K562 (cell line): ENCODE data around the gene CHRNE. TPM values are rescaled to one million over a fixed set of nuclear protein-coding genes. Genes with fewer than 3 reads are reported as not detected.

Source experiments
- BRD4 ChIP-seq: fragments of 200-600 bp; sonication (generic); IDR thresholded peaks from 2 replicates; pipeline ENCODE4 v1.6.1; 2017; ENCODE audit warnings: inconsistent platforms
- DDX20 ChIP-seq: fragments of 450-650 bp; IDR thresholded peaks from 2 replicates; pipeline ENCODE4 v1.6.1; 2016; ENCODE audit warnings: missing genetic modification characterization, low read depth, mild to moderate bottlenecking, missing compliant biosample characterization, moderate library complexity
- ETV5 ChIP-seq: sonication (generic); formaldehyde crosslinking; IDR thresholded peaks from 2 replicates; pipeline ENCODE4 v1.4.0; 2020; ENCODE audit warnings: low read depth, mild to moderate bottlenecking, missing genetic modification reagents
- GABPB2 ChIP-seq: fragments of 250-450 bp; sonication (Bioruptor Pico); conservative IDR thresholded peaks from 2 replicates; pipeline ENCODE4 v1.5.1; 2021; ENCODE audit warnings: mild to moderate bottlenecking
- HCFC1 ChIP-seq: IDR thresholded peaks from 2 replicates; pipeline ENCODE4 v1.6.1; 2012; ENCODE audit warnings: low read depth, low read length, improper control_type of control experiment
- LEF1 ChIP-seq: fragments of 450-650 bp; IDR thresholded peaks from 2 replicates; pipeline ENCODE4 v1.6.1; 2016; ENCODE audit warnings: mild to moderate bottlenecking
- MAX ChIP-seq: sonication (generic); formaldehyde crosslinking; IDR thresholded peaks from 2 replicates; pipeline ENCODE4 v1.9.0; 2022; ENCODE audit warnings: mild to moderate bottlenecking, missing genetic modification reagents
- MXI1 ChIP-seq: IDR thresholded peaks from 2 replicates; pipeline ENCODE4 v1.6.1; 2011; ENCODE audit warnings: low read depth, mild to moderate bottlenecking, improper control_type of control experiment, low read length
- NCOA2 ChIP-seq, 2 experiments: fragments of 450-650 bp; IDR thresholded peaks; 2 replicates each; pipeline ENCODE4 v1.6.1; 2018; ENCODE audit warnings: mild to moderate bottlenecking in 2 of 2, moderate library complexity in 1 of 2; ENCODE audit not compliant: partially characterized antibody in 2 of 2
- NCOR1 ChIP-seq: fragments of 450-650 bp; IDR thresholded peaks from 2 replicates; pipeline ENCODE4 v1.6.1; 2016; ENCODE audit warnings: mild to moderate bottlenecking, moderate library complexity
- NFIC ChIP-seq: fragments of 450-650 bp; IDR thresholded peaks from 2 replicates; pipeline ENCODE4 v1.6.1; 2017; ENCODE audit warnings: mild to moderate bottlenecking, inconsistent platforms
- PHF8 ChIP-seq: fragments of 200-600 bp; sonication (generic); IDR thresholded peaks from 2 replicates; pipeline ENCODE4 v1.6.1; 2012; ENCODE audit warnings: mixed run types, mild to moderate bottlenecking, inconsistent platforms, low read length, moderate library complexity, borderline replicate concordance
- PRPF4 ChIP-seq: fragments of 200-400 bp; formaldehyde crosslinking; IDR thresholded peaks from one replicate; pipeline ENCODE4 v1.6.1; 2017; ENCODE audit warnings: low read length, low read depth, mild to moderate bottlenecking; ENCODE audit not compliant: insufficient read depth, poor library complexity, severe bottlenecking
- RAD21 ChIP-seq, 2 experiments: fragments of 250-450 bp in 1 of 2; fragments of 450-650 bp in 1 of 2; sonication (Bioruptor Pico) in 1 of 2; formaldehyde crosslinking in 1 of 2; IDR thresholded peaks in 1 of 2; conservative IDR thresholded peaks in 1 of 2; 2 replicates each; pipeline versions ENCODE4 v1.4.0 to v1.8.0; 2020 to 2022; ENCODE audit warnings: mild to moderate bottlenecking in 2 of 2, moderate library complexity in 1 of 2
- RBFOX2 ChIP-seq: fragments of 200-400 bp; formaldehyde crosslinking; IDR thresholded peaks from 2 replicates; pipeline ENCODE4 v1.6.1; 2017; ENCODE audit warnings: low read depth, mild to moderate bottlenecking, low read length, moderate library complexity
- SAFB ChIP-seq: fragments of 200-400 bp; formaldehyde crosslinking; IDR thresholded peaks from 2 replicates; pipeline ENCODE4 v1.6.1; 2017; ENCODE audit warnings: low read depth, low read length, borderline replicate concordance
- SMAD1 ChIP-seq: fragments of 150-350 bp; IDR thresholded peaks from 2 replicates; pipeline ENCODE4 v1.6.1; 2014; ENCODE audit warnings: low read length, low read depth; ENCODE audit not compliant: partially characterized antibody
- SMARCB1 ChIP-seq: IDR thresholded peaks from 2 replicates; pipeline ENCODE4 v1.6.1; 2011; ENCODE audit warnings: improper control_type of control experiment, low read depth; ENCODE audit not compliant: insufficient read length
- TOE1 ChIP-seq, 2 experiments: fragments of 450-650 bp in 1 of 2; sonication (generic) in 1 of 2; formaldehyde crosslinking in 1 of 2; IDR thresholded peaks; 2 replicates each; pipeline versions ENCODE4 v1.7.1 to v1.8.0; 2016 to 2022; ENCODE audit warnings: borderline replicate concordance in 2 of 2, mild to moderate bottlenecking in 2 of 2, antibody characterized with exemption in 1 of 2, inconsistent platforms in 1 of 2, low read depth in 1 of 2, missing genetic modification reagents in 1 of 2, moderate library complexity in 1 of 2
- ZC3H8 ChIP-seq: fragments of 450-650 bp; IDR thresholded peaks from 2 replicates; pipeline ENCODE4 v1.6.1; 2017
- ZFPM2 ChIP-seq: fragments of 250-450 bp; sonication (Bioruptor Pico); IDR thresholded peaks from 2 replicates; pipeline ENCODE4 v1.5.1; 2022; ENCODE audit warnings: mild to moderate bottlenecking
- polyA plus RNA-seq, 8 experiments: library from polyadenylated mRNA; depleted of rRNA in 4 of 8; stranded (reverse) in 5 of 8; unstranded in 3 of 8; fragments of >200 nt; fragmentation: Nextera tagmentation in 2 of 8; fragmentation: Illumina TruSeq in 1 of 8; extraction: Ambion mirVana in 2 of 8; extraction: Trizol in 1 of 8; gene quantifications; 2 replicates each; pipeline versions ENCODE4 v1.2.1 to v1.2.3, GENCODE V29; 2011 to 2014; ENCODE audit warnings: inconsistent platforms in 1 of 8, missing spikeins in 1 of 8
- total RNA-seq, 7 experiments: library from RNA; depleted of rRNA in 6 of 7; stranded (reverse); fragments of >200 nt in 6 of 7; fragmentation: Illumina TruSeq in 2 of 7; extraction: Trizol in 2 of 7; gene quantifications; 2 replicates each; pipeline versions ENCODE4 v1.2.1 to v1.2.3, GENCODE V29; 2011 to 2021; ENCODE audit warnings: low replicate concordance in 1 of 7
- TF ChIP-seq, protein P1 (sequence below): sonication (generic); formaldehyde crosslinking; IDR thresholded peaks from 2 replicates; pipeline ENCODE4 v1.8.0; 2022; ENCODE audit warnings: mild to moderate bottlenecking, missing genetic modification reagents
- TF ChIP-seq, protein P2 (sequence below): sonication (generic); formaldehyde crosslinking; IDR thresholded peaks from 2 replicates; pipeline ENCODE4 v1.8.0; 2023; ENCODE audit warnings: mild to moderate bottlenecking, missing genetic modification reagents

CHRNE gene
- total and polyA plus RNA-seq, 9 of the 15 experiments (the other 6 are each of a cell fraction or from before 2014, with no cell fraction given), result not detected

GRCh38 chr17:4949321-4950074 lies 46.6 kb upstream of the CHRNE start (continued):
- TF ChIP-seq, protein P1, sequence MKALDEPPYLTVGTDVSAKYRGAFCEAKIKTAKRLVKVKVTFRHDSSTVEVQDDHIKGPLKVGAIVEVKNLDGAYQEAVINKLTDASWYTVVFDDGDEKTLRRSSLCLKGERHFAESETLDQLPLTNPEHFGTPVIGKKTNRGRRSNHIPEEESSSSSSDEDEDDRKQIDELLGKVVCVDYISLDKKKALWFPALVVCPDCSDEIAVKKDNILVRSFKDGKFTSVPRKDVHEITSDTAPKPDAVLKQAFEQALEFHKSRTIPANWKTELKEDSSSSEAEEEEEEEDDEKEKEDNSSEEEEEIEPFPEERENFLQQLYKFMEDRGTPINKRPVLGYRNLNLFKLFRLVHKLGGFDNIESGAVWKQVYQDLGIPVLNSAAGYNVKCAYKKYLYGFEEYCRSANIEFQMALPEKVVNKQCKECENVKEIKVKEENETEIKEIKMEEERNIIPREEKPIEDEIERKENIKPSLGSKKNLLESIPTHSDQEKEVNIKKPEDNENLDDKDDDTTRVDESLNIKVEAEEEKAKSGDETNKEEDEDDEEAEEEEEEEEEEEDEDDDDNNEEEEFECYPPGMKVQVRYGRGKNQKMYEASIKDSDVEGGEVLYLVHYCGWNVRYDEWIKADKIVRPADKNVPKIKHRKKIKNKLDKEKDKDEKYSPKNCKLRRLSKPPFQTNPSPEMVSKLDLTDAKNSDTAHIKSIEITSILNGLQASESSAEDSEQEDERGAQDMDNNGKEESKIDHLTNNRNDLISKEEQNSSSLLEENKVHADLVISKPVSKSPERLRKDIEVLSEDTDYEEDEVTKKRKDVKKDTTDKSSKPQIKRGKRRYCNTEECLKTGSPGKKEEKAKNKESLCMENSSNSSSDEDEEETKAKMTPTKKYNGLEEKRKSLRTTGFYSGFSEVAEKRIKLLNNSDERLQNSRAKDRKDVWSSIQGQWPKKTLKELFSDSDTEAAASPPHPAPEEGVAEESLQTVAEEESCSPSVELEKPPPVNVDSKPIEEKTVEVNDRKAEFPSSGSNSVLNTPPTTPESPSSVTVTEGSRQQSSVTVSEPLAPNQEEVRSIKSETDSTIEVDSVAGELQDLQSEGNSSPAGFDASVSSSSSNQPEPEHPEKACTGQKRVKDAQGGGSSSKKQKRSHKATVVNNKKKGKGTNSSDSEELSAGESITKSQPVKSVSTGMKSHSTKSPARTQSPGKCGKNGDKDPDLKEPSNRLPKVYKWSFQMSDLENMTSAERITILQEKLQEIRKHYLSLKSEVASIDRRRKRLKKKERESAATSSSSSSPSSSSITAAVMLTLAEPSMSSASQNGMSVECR (CRISPR knock-in tag), result no peak
- TF ChIP-seq ETV5 (CRISPR knock-in tag), result peak; percentile 37
- TF ChIP-seq PRPF4, result peak; percentile 36
- no peak for TF ChIP-seq BRD4
- TF ChIP-seq TOE1 (IDR thresholded peaks at IDR 0.05; ENCODE audit: borderline replicate concordance), result 0 out of 2 replicates have a peak, but pooled peaks have one; percentile 6
- no peak for TF ChIP-seq TOE1 (CRISPR knock-in tag; IDR thresholded peaks at IDR 0.05; ENCODE audit: borderline replicate concordance, low read depth)
- TF ChIP-seq PHF8, result peak; percentile 42; the same call in 1 of the 2 replicates
- TF ChIP-seq MXI1, result no peak
- no peak for TF ChIP-seq ZC3H8
- no peak for TF ChIP-seq LEF1
- no peak for TF ChIP-seq SMARCB1
- TF ChIP-seq SMAD1, result no peak
- TF ChIP-seq RBFOX2, result peak; percentile 75
- peak; percentile 54 for TF ChIP-seq NCOR1
- no peak for TF ChIP-seq DDX20 (tag)
- TF ChIP-seq SAFB, result peak; percentile 94
- TF ChIP-seq RAD21 (CRISPR knock-in tag; conservative IDR thresholded peaks at IDR 0.05 in 1 of 2, IDR thresholded peaks at IDR 0.05 in 1 of 2), result no peak
- no peak for TF ChIP-seq ZFPM2 (CRISPR knock-in tag)
- TF ChIP-seq MAX (CRISPR knock-in tag), result peak; percentile 87
- TF ChIP-seq, protein P2, sequence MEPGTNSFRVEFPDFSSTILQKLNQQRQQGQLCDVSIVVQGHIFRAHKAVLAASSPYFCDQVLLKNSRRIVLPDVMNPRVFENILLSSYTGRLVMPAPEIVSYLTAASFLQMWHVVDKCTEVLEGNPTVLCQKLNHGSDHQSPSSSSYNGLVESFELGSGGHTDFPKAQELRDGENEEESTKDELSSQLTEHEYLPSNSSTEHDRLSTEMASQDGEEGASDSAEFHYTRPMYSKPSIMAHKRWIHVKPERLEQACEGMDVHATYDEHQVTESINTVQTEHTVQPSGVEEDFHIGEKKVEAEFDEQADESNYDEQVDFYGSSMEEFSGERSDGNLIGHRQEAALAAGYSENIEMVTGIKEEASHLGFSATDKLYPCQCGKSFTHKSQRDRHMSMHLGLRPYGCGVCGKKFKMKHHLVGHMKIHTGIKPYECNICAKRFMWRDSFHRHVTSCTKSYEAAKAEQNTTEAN (CRISPR knock-in tag), result no peak
- no peak for TF ChIP-seq NCOA2 (IDR thresholded peaks at IDR 0.05; ENCODE audit: partially characterized antibody in 2 of 2)
- no peak for TF ChIP-seq GABPB2 (CRISPR knock-in tag)
- TF ChIP-seq HCFC1, result 0 out of 2 replicates have a peak, but pooled peaks have one; percentile 3
- TF ChIP-seq NFIC, result peak; percentile 56
